SK-N-SH (cell line): ENCODE measurements around the gene NFKB1. TPM values are rescaled to one million over a fixed set of nuclear protein-coding genes. Genes with fewer than 3 reads are reported as not detected.

Experiments used
- CTCF ChIA-PET: fragments of 300-600, 350-600 bp; formaldehyde crosslinking; extraction: SDS; loops from one replicate; lab custom pipeline; 2021; lab: Yijun Ruan, JAX
- POLR2A ChIA-PET: fragments of 350-600 bp; sonication (Branson Sonifier 250); formaldehyde crosslinking; extraction: SDS; loops from one replicate; lab custom pipeline; 2020; ENCODE audit warnings: antibody characterized with exemption, inconsistent platforms; lab: Yijun Ruan, JAX
- DNase-seq: peaks from one replicate; pipeline ENCODE4 v3.0.0; 2012
- H2AFZ ChIP-seq: fragments of 200-600 bp; sonication (generic); 2 replicates; pipeline ENCODE4 v1.8.1; 2016; ENCODE audit warnings: antibody characterized with exemption, mild to moderate bottlenecking, low read depth
- H3F3A ChIP-seq: fragments of 200-600 bp; sonication (generic); replicated peaks from 2 replicates; pipeline ENCODE3; 2016; ENCODE audit warnings: antibody characterized with exemption, mild to moderate bottlenecking; ENCODE audit not compliant: insufficient read depth
- H3K27ac ChIP-seq, 2 experiments: fragments of 200-500 bp in 1 of 2; fragments of 200-600 bp in 1 of 2; sonication (Bioruptor generic) in 1 of 2; sonication (generic), shearing (Covaris generic) in 1 of 2; 2 replicates each; pipeline versions ENCODE4 v1.5.1 to v1.6.1; 2014 to 2016; ENCODE audit warnings: low read depth in 2 of 2, inconsistent platforms in 1 of 2, low read length in 1 of 2, mild to moderate bottlenecking in 1 of 2, mixed read lengths in 1 of 2
- H3K27me3 ChIP-seq: fragments of 200-600 bp; sonication (generic), shearing (Covaris generic); 2 replicates; pipeline ENCODE4 v1.6.1; 2016; ENCODE audit warnings: mixed run types; ENCODE audit not compliant: insufficient read depth
- H3K36me3 ChIP-seq, 2 experiments: fragments of 200-500 bp in 1 of 2; fragments of 200-600 bp in 1 of 2; sonication (Bioruptor generic) in 1 of 2; sonication (generic) in 1 of 2; replicated peaks in 1 of 2; 2 replicates each; pipeline versions ENCODE3 to v1.5.1; 2014 to 2016; ENCODE audit warnings: low read length in 1 of 2, mild to moderate bottlenecking in 1 of 2; ENCODE audit not compliant: insufficient read depth in 2 of 2, control insufficient read depth in 1 of 2
- H3K4me1 ChIP-seq, 2 experiments: fragments of 200-500 bp in 1 of 2; fragments of 200-600 bp in 1 of 2; sonication (Bioruptor generic) in 1 of 2; sonication (generic), shearing (Covaris generic) in 1 of 2; 2 replicates each; pipeline versions ENCODE4 v1.5.1 to v1.6.1; 2014 to 2016; ENCODE audit warnings: low read depth in 1 of 2, low read length in 1 of 2, mixed run types in 1 of 2; ENCODE audit not compliant: insufficient read depth in 2 of 2, control insufficient read depth in 1 of 2
- H3K4me2 ChIP-seq: fragments of 200-600 bp; sonication (generic), shearing (Covaris generic); 2 replicates; pipeline ENCODE4 v1.6.1; 2017; ENCODE audit warnings: mixed run types
- H3K4me3 ChIP-seq, 2 experiments: fragments of 200-500 bp in 1 of 2; fragments of 200-600 bp in 1 of 2; sonication (Bioruptor generic) in 1 of 2; sonication (generic), shearing (Covaris generic) in 1 of 2; 2 replicates each; pipeline versions ENCODE4 v1.5.1 to v1.8.1; 2014 to 2016; ENCODE audit warnings: low read depth in 2 of 2, inconsistent platforms in 1 of 2, low read length in 1 of 2, mild to moderate bottlenecking in 1 of 2, mixed read lengths in 1 of 2, moderate library complexity in 1 of 2
- H3K79me2 ChIP-seq: fragments of 200-600 bp; sonication (generic); 2 replicates; pipeline ENCODE4 v1.8.1; 2017; ENCODE audit warnings: mild to moderate bottlenecking; ENCODE audit not compliant: insufficient read depth
- H3K9ac ChIP-seq: fragments of 200-600 bp; sonication (generic); 2 replicates; pipeline ENCODE4 v1.6.1; 2017; ENCODE audit warnings: mixed run types
- H3K9me2 ChIP-seq: fragments of 200-600 bp; sonication (generic); 2 replicates; pipeline ENCODE4 v1.6.1; 2017; ENCODE audit warnings: mixed run types
- H3K9me3 ChIP-seq: fragments of 200-600 bp; sonication (generic); 2 replicates; pipeline ENCODE4 v1.6.1; 2017; ENCODE audit warnings: mixed run types, mild to moderate bottlenecking, moderate library complexity
- H4K20me1 ChIP-seq: fragments of 200-600 bp; sonication (generic); 2 replicates; pipeline ENCODE4 v1.6.1; 2017; ENCODE audit warnings: mild to moderate bottlenecking, mixed run types; ENCODE audit not compliant: insufficient read depth
- ELF1 ChIP-seq: IDR thresholded peaks from 2 replicates; pipeline ENCODE4 v1.4.0; 2012
- GATA2 ChIP-seq: sonication (generic); formaldehyde crosslinking; IDR thresholded peaks from 2 replicates; pipeline ENCODE4 v1.5.0; 2020; ENCODE audit warnings: mild to moderate bottlenecking, missing genetic modification reagents
- MXI1 ChIP-seq: IDR thresholded peaks from 2 replicates; pipeline ENCODE4 v1.6.1; 2012; ENCODE audit warnings: mild to moderate bottlenecking, low read depth, low read length, improper control_type of control experiment
- NFIC ChIP-seq: IDR thresholded peaks from 2 replicates; pipeline ENCODE4 v1.4.0; 2012; ENCODE audit warnings: borderline replicate concordance
- RAD21 ChIP-seq: IDR thresholded peaks from 2 replicates; pipeline ENCODE4 v1.6.1; 2012; ENCODE audit warnings: mild to moderate bottlenecking, low read length
- RFX5 ChIP-seq: IDR thresholded peaks from 2 replicates; pipeline ENCODE4 v1.6.1; 2012; ENCODE audit warnings: mild to moderate bottlenecking, improper control_type of control experiment, low read length
- SMC3 ChIP-seq: IDR thresholded peaks from 2 replicates; pipeline ENCODE4 v1.6.1; 2012; ENCODE audit warnings: low read depth, low read length, improper control_type of control experiment
- USF1 ChIP-seq: IDR thresholded peaks from 2 replicates; pipeline ENCODE4 v1.4.0; 2012; ENCODE audit warnings: low read depth, borderline replicate concordance
- ZBTB33 ChIP-seq: IDR thresholded peaks from 2 replicates; pipeline ENCODE4 v1.4.0; 2012; ENCODE audit warnings: low read depth, borderline replicate concordance
- WGBS: methylation state at CpG from one replicate; pipeline ENCODE4 v1.1.6; 2017; ENCODE audit warnings: low lambda C conversion rate; 5-methylcytosine and 5-hydroxymethylcytosine counted together
- polyA plus RNA-seq, 3 experiments: library from polyadenylated mRNA; depleted of rRNA; stranded (reverse); fragments of >200 nt; gene quantifications; 2 replicates each; pipeline ENCODE4 v1.2.3, GENCODE V29; 2012

NFKB1 gene
- polyA plus RNA-seq, 1 of the 3 experiments (the other 2 are of a cell fraction) = 14.1 TPM

GRCh38 chr4:102624505-102624904 lies 123.3 kb downstream of the NFKB1 start:
- POLR2A ChIA-PET = no interaction called here
- WGBS = 95% methylated on average over 4 of the region's 4 CpGs

GRCh38 chr4:102625232-102625930 lies 124.2 kb downstream of the NFKB1 start:
- Histone ChIP-seq H3F3A (peaks cover 18% of the 10 kb centered on the region), H3K9ac (no peak overlapping the region), H3K4me3 (no peak overlapping the region), H3K27me3 (no peaks in the 10 kb centered on the region), H3K4me1 (0 out of 4 replicates have a peak, but pooled peaks cover 0 to 5% of the 10 kb centered on the region in 2 experiments), H3K36me3 (no peaks in the 10 kb centered on the region), H3K4me2 (no peak overlapping the region), H3K9me3 (no peaks in the 10 kb centered on the region), H4K20me1 (no peaks in the 10 kb centered on the region), H3K9me2 (no peaks in the 10 kb centered on the region), H2AFZ (no peak overlapping the region), H3K27ac (no peak overlapping the region), H3K79me2 (no peaks in the 10 kb centered on the region)
- no peak for TF ChIP-seq USF1
- TF ChIP-seq NFIC = no peak
- peak; percentile 62 for TF ChIP-seq RAD21
- peak; percentile 45 for TF ChIP-seq SMC3
- no peak for TF ChIP-seq ELF1
- TF ChIP-seq MXI1 = no peak
- TF ChIP-seq GATA2 (CRISPR knock-in tag) = no peak
- TF ChIP-seq RFX5 = no peak
- ChIA-PET CTCF (interaction anchor here (1.0 to 2.6 kb wide), 2 partner anchors 180 to 384 kb away, joined by 3 to 7 read pairs; no protein-coding TSS in a partner anchor), POLR2A (interaction anchor here (0.6 kb wide), 1 partner anchor 244 kb away, joined by 3 read pairs; the partner anchor contains the start of gene CISD2)
- DNase-seq = peak; percentile 30
- WGBS = 87% methylated on average over 3 of the region's 3 CpGs

More at GRCh38 chr4:102624505-102624904, 123.3 kb downstream of the NFKB1 start:
- Histone ChIP-seq H3K9ac (no peak overlapping the region), H2AFZ (no peak overlapping the region), H4K20me1 (no peaks in the 10 kb centered on the region), H3F3A (peaks cover 18% of the 10 kb centered on the region), H3K27me3 (no peaks in the 10 kb centered on the region), H3K4me2 (no peak overlapping the region), H3K4me1 (0 out of 4 replicates have a peak, but pooled peaks cover 0 to 5% of the 10 kb centered on the region in 2 experiments), H3K9me2 (no peaks in the 10 kb centered on the region), H3K36me3 (no peaks in the 10 kb centered on the region), H3K9me3 (no peaks in the 10 kb centered on the region), H3K79me2 (no peaks in the 10 kb centered on the region), H3K27ac (no peak overlapping the region), H3K4me3 (no peak overlapping the region)
- no peak for TF ChIP-seq ZBTB33
- no peak for TF ChIP-seq RFX5
- CTCF ChIA-PET = interaction anchor here (1.1 to 2.6 kb wide), 4 partner anchors 381 to 385 kb away, joined by 3 to 7 read pairs (median 4); no protein-coding TSS in a partner anchor
- DNase-seq = no peak
